ENCODE data around the gene TTLL11.

TTLL11 gene

DNA sequence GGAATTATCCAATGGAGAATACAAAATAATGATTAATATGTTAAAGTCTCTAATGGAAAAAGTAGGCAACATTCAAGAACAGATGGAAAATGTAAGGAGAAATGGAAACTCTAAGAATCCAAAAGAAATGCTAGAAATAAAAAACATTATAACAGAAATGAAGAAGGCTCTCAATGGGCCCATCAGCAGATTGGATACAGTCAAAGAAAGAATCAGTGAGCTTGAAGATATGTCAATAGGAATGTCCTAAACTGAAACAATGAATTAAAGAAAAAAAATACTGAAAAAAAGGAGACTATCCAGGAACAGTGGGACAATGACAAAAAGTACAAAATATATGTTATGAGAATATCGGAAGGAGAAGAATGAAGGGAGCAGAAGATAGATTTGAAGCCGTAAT is 248.5 kb downstream of the TTLL11 start:
- DNase-seq (ENCODE audit: low read depth): no peak
- TF ChIP-seq, protein P1, sequence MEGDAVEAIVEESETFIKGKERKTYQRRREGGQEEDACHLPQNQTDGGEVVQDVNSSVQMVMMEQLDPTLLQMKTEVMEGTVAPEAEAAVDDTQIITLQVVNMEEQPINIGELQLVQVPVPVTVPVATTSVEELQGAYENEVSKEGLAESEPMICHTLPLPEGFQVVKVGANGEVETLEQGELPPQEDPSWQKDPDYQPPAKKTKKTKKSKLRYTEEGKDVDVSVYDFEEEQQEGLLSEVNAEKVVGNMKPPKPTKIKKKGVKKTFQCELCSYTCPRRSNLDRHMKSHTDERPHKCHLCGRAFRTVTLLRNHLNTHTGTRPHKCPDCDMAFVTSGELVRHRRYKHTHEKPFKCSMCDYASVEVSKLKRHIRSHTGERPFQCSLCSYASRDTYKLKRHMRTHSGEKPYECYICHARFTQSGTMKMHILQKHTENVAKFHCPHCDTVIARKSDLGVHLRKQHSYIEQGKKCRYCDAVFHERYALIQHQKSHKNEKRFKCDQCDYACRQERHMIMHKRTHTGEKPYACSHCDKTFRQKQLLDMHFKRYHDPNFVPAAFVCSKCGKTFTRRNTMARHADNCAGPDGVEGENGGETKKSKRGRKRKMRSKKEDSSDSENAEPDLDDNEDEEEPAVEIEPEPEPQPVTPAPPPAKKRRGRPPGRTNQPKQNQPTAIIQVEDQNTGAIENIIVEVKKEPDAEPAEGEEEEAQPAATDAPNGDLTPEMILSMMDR (IDR thresholded peaks at IDR 0.05; ENCODE audit: insufficient read depth, low read depth, low read length, missing control alignments): no peak
- no peak overlapping the region for H3K4me3 ChIP-seq (ENCODE audit: low read length)

DNA sequence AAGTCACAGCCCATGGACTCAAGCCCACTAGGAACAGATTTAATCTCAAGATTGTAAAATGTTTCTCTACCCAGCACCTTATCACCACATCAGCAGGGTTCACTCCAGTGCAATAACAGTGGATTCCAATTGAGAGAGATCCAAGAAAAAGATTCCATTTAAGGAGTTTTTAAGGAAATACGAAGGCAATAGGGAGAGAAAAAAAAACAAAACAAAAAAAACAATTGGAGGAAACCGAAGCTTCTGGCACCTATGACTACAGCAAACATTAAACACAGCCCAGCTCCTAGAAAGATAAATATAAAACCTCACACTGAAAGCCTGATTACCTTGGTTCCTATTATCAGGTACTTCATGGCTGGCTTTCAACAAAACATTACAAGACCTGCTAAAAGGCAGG is 249.0 kb downstream of the TTLL11 start:
- H3K4me3 ChIP-seq (ENCODE audit: low read length): no peak overlapping the region
- TF ChIP-seq, protein P1 (IDR thresholded peaks at IDR 0.05; ENCODE audit: insufficient read depth, low read depth, low read length, missing control alignments): no peak
- DNase-seq (ENCODE audit: low read depth): no peak

DNA sequence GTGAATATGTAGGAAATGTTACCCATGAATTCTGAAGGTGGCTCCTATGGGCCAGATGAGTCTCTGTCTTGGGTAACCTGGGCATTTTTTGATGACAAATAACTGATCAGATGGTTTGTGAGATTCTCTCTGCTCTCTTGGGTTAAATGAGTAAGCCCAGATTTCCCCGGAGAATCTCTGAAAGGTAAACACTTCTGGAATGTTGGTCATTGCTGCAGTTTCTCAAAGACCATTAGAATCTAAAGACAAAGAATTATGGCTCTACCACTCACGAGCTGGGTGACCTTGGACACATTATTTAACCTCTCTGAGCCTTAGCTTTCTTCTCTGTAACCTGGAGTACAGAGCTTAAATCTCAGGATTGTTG is 250.5 kb downstream of the TTLL11 start:
- TF ChIP-seq, protein P1 (IDR thresholded peaks at IDR 0.05; ENCODE audit: insufficient read depth, low read depth, low read length, missing control alignments): no peak
- no peak overlapping the region for H3K4me3 ChIP-seq (ENCODE audit: low read length)
- DNase-seq (ENCODE audit: low read depth): peak; percentile 67

DNA sequence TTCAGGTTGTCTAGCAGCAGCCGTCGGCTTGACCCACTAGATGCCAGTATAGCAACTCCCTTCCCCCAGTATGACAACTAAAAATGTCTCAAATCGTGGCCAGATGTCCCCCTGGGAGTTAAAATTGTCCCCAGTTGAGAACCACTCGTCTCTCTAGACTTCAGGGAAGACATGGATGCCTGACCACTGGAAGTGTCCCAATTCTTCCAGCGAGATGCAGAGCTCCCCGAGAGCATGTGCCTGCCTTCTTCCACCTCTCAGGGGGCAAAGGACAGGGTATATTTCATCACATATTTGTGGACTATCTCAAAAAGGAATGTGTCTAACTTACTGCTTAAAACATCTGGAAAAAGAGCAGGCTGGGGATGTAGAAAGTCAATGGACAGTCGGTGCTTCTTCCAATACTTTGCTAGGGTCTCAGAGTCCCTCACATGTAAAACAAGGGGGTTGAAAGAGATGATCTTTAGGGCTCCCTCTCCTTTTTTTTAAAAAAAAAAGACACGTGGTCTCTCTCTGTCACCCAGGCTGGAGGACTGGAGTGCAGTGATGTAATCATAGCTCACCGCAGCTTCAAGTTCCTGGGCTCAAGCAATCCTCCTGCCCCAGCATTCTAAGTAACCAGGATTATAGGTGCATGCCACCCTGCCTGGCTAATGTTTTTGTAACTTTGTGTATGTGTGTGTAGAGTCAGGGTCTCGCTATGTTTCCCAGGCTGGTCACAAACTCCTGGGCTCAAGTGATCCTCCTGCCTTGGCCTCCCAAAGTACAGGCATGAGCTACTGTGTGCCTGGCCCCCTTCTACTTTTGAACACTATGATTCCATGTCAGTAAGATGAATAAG is 251.1 kb downstream of the TTLL11 start:
- TF ChIP-seq, protein P1 (IDR thresholded peaks at IDR 0.05; ENCODE audit: insufficient read depth, low read depth, low read length, missing control alignments): no peak
- H3K4me3 ChIP-seq (ENCODE audit: low read length): no peak overlapping the region
- DNase-seq (ENCODE audit: low read depth): no peak

DNA sequence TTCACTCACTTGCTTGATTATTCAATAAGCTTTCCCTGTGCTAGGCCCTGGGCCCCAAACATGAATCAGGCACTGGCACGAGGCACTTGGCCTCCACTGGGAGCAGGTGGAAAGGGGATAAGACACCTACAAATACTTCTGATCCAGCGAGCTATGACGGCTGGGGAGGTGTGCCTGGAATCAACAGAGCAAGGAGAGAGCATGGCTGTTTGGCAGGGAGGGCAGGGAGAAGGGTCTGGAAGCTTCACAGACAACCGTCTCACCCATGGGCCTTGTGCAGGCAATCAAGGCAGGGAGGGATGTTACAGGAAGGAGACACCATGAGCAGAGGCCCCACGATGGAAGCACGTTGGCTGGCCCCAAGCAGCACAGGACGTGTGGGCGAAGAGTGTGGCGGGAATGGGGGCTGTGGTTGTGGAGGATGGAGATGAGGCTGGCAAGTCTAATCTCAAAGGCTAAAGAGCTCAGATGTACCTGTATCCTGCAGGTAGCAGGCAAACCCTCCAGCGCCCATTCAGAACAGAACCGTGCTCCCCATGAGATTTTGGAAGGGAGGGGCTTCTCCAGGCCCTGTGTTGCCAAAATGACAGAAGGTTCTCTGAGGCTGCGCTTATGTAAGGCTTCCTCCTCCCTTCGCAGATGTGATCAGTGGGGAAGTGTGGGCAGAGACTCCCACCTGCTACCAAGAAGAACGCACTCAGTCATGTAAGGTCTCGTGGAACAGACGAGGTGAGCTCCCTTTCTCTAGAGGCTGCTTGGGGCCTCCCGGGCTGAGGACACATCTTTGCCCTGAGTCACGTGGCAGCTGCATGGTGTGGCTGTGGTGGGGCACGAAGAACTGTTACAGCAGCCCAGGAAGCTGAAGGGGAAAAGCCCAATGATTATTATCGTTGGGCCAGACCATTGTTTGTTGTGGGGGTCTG is 252.0 kb downstream of the TTLL11 start:
- H3K4me3 ChIP-seq (ENCODE audit: low read length): no peak overlapping the region
- TF ChIP-seq, protein P1 (IDR thresholded peaks at IDR 0.05; ENCODE audit: insufficient read depth, low read depth, low read length, missing control alignments): no peak
- no peak for DNase-seq (ENCODE audit: low read depth)

DNA sequence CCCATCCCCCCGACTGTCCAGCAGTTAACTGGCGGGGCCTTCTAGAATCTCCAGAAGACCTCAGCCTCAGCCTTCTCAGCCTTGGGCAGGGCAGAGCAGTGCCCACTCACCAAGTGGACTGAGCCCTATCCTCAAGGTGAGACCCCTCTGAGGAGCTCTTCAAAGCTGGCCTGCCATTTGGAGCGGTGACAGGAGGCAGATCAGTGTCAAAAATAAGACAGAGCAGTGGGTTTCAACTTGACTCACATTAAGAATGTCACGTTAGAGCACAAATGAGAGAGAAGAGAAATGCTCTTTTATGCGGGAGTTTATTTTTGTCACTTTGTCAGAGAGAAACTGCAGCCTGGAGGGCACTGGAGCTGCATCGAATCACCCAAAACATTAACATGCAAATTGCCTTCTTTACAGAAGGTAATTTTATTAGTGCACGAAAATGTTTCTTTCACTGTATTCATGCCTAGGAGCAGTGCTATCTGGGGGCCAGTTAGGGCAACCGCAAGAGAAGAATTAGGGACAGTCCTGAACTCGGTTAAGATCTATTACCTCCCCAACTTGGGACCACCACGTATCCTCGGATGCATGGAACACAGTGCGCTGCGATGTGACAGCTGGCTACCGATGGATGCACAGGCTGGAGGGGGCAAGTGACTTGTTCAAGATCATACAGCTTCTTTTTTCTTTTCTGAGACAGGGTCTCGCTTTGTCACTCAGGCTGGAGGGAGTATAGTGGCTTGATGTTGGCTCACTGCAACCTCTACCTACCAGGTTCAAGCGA is 253.2 kb downstream of the TTLL11 start:
- H3K4me3 ChIP-seq (ENCODE audit: low read length): no peak overlapping the region
- no peak for DNase-seq (ENCODE audit: low read depth)
- TF ChIP-seq, protein P1 (IDR thresholded peaks at IDR 0.05; ENCODE audit: insufficient read depth, low read depth, low read length, missing control alignments): no peak
